ENCODE results near the gene PCNX1.

The PCNX1 gene

DNA sequence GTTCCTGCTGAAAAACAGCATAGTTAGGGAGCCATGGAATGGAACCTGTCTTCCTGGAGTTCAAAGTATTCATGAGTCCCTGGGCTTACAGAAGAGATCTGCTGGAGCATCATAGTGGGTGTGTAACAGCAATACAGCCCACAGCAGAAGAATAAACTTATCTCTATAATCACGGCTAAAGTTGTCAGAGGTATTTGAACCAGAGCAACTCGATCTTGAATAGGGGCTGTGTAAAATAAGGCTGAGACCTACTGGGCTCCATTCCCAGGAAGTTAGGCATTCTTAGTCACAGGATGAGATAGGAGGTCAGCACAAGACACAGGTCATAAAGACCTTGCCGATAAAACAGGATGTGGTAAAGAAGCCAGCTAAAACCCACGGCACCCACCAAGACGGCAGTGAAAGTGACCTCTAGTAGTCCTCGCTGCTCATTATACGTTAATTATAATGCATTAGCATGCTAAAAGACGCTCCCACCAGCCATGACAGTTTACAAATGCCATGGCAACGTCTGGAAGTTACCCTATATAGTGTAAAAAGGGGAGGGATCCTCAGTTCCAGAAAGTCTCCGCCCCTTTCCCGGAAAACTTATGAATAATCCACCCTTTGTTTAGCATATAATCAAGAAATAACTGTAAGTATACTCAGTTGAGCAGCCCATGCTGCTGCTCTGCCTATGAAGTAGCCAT, 223.4 kb downstream of the PCNX1 start:
- Histone ChIP-seq H2AFZ (peak overlapping the region; percentile 5), H3K9me3 (ENCODE audit: control insufficient read depth, low read length) (no peaks in the 10 kb centered on the region), H3K36me3 (ENCODE audit: control insufficient read depth, insufficient read depth, low read length) (no peaks in the 10 kb centered on the region), H3K4me1 (peaks cover 9% of the 10 kb centered on the region), H3K27ac (no peak overlapping the region), H3K27me3 (ENCODE audit: control insufficient read depth, insufficient read depth, low read length) (no peaks in the 10 kb centered on the region), H3K4me2 (ENCODE audit: low read length) (peak overlapping the region; percentile 22), H3K4me3 (ENCODE audit: low read depth, low read length) (no peak overlapping the region), H3K79me2 (no peaks in the 10 kb centered on the region), H3K9ac (no peak overlapping the region)
- TF ChIP-seq, protein P1, sequence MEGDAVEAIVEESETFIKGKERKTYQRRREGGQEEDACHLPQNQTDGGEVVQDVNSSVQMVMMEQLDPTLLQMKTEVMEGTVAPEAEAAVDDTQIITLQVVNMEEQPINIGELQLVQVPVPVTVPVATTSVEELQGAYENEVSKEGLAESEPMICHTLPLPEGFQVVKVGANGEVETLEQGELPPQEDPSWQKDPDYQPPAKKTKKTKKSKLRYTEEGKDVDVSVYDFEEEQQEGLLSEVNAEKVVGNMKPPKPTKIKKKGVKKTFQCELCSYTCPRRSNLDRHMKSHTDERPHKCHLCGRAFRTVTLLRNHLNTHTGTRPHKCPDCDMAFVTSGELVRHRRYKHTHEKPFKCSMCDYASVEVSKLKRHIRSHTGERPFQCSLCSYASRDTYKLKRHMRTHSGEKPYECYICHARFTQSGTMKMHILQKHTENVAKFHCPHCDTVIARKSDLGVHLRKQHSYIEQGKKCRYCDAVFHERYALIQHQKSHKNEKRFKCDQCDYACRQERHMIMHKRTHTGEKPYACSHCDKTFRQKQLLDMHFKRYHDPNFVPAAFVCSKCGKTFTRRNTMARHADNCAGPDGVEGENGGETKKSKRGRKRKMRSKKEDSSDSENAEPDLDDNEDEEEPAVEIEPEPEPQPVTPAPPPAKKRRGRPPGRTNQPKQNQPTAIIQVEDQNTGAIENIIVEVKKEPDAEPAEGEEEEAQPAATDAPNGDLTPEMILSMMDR (IDR thresholded peaks at IDR 0.05) = no peak

DNA sequence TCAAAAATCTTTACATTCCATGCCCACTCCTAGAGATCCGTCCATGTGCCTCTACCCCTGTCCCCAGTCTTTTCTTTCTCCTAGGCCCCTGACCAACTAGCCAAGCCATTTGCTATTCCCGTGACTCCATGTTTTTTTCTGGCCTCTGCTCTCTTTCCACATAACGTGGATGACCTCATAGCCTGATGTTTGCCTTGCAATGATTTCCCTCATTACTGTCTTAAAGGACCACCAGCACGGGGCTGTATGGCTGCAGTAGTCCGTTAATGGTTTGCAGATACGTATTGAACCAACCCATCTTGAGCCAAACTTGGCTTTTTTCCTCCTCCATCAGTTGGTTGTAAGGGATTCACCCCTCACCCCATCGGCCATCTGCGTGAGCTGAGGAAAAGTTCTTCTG, 226.0 kb downstream of the PCNX1 start:
- no peak overlapping the region for H3K9ac ChIP-seq

DNA sequence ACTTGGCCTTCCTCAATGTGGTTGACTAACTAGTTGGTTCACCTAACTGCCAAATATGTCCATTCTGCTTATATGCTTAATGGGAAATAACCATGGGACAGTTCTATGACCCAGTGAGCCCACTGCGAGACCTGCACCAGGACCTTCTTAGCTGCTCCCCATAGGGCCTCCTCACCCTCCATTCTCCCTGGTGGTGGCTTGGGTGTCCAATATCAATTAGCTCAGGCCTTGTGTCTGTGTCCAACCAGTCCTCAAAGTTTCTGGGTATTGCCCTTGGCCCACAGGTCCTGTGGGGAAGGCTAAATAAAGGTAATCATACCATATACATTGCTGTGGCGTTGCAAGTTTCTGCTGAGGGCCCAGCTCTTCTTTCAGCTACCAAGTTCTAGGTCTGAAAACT, 228.2 kb downstream of the PCNX1 start:
- Histone ChIP-seq H3K4me2 (ENCODE audit: low read length) (no peak overlapping the region), H3K79me2 (no peaks in the 10 kb centered on the region), H3K9ac (no peak overlapping the region), H3K36me3 (ENCODE audit: control insufficient read depth, insufficient read depth, low read length) (no peaks in the 10 kb centered on the region), H3K4me3 (ENCODE audit: low read depth, low read length) (no peak overlapping the region), H3K27ac (no peak overlapping the region), H2AFZ (no peak overlapping the region), H3K9me3 (ENCODE audit: control insufficient read depth, low read length) (no peaks in the 10 kb centered on the region), H3K27me3 (ENCODE audit: control insufficient read depth, insufficient read depth, low read length) (no peaks in the 10 kb centered on the region), H3K4me1 (peaks cover 6% of the 10 kb centered on the region)
- TF ChIP-seq, protein P1 (IDR thresholded peaks at IDR 0.05) = no peak

More for the DNA sequence above, 226.0 kb downstream of the PCNX1 start:
- Histone ChIP-seq H3K27ac (no peak overlapping the region), H3K9me3 (ENCODE audit: control insufficient read depth, low read length) (no peaks in the 10 kb centered on the region), H3K79me2 (no peaks in the 10 kb centered on the region), H3K27me3 (ENCODE audit: control insufficient read depth, insufficient read depth, low read length) (no peaks in the 10 kb centered on the region), H3K4me1 (peaks cover 9% of the 10 kb centered on the region), H2AFZ (no peak overlapping the region), H3K4me2 (ENCODE audit: low read length) (no peak overlapping the region), H3K4me3 (ENCODE audit: low read depth, low read length) (no peak overlapping the region), H3K36me3 (ENCODE audit: control insufficient read depth, insufficient read depth, low read length) (no peaks in the 10 kb centered on the region)
- TF ChIP-seq, protein P1 (IDR thresholded peaks at IDR 0.05) = no peak

DNA sequence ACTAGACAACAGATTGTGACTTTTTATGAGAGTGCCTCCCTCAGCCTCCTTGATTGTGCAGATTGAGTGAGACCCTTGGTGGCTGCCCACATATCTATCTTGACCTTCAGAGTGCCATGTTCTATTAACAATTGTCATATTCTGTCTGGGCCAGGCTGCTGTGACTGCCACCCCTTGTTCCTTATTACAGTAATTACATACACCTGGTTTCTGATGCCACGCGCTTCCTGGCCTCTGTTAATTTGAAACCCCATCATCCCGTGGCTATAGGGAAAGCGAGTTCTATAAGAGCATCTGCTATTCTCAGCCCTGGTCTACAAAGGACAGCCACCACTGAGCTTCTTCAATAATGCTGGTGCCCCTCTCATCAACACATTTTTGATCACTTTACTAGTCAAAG, 228.7 kb downstream of the PCNX1 start:
- Histone ChIP-seq H3K27ac (no peak overlapping the region), H3K36me3 (ENCODE audit: control insufficient read depth, insufficient read depth, low read length) (no peaks in the 10 kb centered on the region), H3K4me1 (peaks cover 2% of the 10 kb centered on the region), H3K9ac (no peak overlapping the region), H3K9me3 (ENCODE audit: control insufficient read depth, low read length) (no peaks in the 10 kb centered on the region), H3K79me2 (no peaks in the 10 kb centered on the region), H3K4me2 (ENCODE audit: low read length) (no peak overlapping the region), H3K4me3 (ENCODE audit: low read depth, low read length) (no peak overlapping the region), H3K27me3 (ENCODE audit: control insufficient read depth, insufficient read depth, low read length) (no peaks in the 10 kb centered on the region), H2AFZ (no peak overlapping the region)
- TF ChIP-seq, protein P1 (IDR thresholded peaks at IDR 0.05) = no peak

Measured in parathyroid adenoma (tissue), 2 donors.